DMS153 treated with DMSO at 0.1 percent for 48 hours (cell line): Measurements from ENCODE around the gene TCEANC.
"Not testable (repeated sequence)": the region's sequence is repeated elsewhere in the genome, so short reads cannot be mapped to it uniquely, and the experiment has no call there.

Source experiments
- DNase-seq: peaks from one replicate; lab custom pipeline; 2025; ENCODE audit not compliant: unreplicated experiment; lab: John Stamatoyannopoulos, UW

TCEANC gene, protein sequence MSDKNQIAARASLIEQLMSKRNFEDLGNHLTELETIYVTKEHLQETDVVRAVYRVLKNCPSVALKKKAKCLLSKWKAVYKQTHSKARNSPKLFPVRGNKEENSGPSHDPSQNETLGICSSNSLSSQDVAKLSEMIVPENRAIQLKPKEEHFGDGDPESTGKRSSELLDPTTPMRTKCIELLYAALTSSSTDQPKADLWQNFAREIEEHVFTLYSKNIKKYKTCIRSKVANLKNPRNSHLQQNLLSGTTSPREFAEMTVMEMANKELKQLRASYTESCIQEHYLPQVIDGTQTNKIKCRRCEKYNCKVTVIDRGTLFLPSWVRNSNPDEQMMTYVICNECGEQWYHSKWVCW

DNA sequence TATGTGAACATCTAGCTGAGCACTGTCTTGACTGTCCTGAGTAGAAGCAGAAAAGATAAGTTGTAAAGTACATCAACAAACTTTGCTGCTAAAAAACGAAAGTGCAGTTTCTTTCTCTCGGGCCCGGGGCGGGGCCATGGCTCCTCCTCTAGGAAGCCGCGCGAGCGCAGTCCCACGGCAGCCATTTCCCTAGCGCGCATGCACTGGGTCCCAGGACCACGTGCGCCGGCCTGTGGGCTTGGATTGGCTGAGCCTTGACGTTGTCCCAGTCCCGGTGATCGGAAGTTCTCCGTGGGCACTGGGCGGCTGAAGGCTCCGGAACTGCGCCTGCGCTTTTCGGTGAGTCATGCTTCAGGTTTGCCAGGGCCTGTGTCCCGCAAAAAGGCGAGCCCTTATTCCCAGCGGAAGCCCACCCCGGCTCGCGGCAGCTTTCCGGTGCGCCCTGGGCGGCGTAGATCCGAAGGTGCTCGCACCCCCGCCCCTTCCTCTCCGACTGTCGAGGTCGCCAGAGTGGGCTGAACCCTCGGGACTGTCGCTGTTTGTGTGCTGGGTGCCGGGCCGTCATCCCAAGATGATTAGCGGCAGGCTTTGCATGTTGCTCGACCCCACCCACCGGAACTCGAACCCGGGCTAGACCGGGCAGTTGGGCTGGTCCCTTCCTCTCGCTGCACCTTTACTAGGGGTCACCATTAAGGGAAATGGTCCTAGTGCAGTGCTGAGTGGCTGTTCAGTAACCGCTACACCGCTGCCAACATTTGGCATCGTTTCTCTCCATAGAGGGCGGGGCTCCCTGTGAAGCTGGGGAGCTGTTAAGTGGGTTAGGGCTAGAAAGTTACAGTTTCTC is at the start of gene TCEANC:
TSS of gene TCEANC (plus strand) at position 292 of the 844 bp plus-strand sequence. CDS start 9,368 bp downstream, outside the sequence.
- DNase-seq: peak; percentile 62

DNA sequence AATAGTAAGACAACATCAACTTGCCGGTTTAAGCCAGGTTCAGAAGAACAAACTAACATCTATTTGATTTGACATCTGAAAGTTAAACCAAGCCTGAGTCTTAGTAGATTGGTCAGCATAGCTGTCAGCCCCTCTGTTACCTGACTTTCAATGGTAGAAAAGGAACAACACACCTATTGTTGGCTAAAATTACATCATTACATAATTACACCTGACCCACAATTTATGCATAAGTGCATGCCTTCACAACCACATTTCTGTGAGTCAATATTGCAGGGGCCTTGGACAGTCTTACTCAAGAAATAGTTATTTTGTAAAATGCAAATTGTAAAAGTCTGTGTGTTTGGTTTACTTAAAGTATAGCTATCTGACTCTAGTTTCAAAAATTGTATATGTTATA is 47.3 kb upstream of the TCEANC start:
- DNase-seq: no peak

DNA sequence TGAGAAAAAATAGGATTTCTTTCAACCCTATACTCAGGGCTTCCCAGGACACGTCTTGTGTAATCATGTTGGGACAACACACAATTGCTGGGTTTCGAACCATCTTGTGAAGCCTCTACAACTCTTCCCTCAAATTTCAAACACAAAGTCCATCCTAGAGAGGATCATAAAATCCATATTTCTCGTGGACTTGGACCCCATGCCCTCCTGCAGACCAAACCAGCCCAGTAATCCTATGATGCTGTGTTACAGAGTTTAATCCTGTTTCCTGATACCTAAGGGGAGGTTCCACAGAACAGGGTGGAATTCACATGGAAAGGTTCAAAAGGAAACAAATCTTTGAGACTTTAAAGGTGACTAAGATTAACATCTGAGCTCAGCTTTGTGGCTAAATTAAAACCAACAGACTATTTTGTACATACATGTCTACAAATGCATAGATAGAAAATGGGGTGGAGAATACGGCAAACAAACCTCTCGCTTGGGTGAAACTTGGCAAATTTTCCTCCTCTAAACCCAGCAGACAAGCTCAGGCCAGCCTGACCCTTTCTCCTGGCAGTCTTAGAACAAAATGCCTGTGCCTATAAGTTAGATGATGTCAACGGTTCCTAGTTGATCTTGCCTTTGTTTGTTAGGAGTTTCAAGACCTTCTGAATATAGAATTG is 45.5 kb upstream of the TCEANC start:
- DNase-seq: no peak

DNA sequence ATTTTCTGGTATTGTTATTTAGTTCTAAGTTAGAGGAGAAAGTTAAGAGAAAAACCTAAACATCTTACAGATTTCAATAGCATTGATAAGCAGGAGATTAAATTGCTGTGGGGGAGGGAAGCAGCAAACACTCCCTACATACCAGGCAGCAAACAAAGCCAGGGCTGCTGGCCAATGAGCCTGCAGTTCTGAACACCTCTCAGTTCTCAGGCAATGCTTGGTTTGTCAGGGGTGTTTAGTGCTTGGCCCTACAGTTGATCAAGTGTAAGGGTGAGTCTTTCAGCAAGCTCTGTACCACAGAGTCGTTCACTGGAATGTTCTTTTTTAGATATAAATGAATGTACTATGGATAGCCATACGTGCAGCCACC is 45.0 kb upstream of the TCEANC start:
- no peak for DNase-seq

DNA sequence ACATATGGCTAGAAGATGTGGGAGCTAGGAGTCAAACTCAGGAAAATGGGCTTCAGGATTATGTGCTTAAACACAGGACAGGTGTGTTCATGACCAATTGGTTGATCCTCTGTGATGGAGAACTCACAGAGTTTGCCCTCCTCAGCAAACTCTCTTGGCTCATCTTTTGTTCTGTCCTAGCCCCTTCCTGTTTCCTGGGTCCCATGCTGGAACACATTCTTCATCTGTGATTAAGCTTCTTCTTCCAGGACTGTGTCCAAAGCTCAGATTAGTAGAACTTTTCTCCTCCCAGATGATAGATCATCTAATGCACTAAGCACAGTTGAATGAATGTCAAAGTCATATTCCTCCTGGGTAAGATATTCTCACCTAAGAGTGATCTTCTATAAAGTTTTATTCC is 38.8 kb upstream of the TCEANC start:
- DNase-seq: no peak

DNA sequence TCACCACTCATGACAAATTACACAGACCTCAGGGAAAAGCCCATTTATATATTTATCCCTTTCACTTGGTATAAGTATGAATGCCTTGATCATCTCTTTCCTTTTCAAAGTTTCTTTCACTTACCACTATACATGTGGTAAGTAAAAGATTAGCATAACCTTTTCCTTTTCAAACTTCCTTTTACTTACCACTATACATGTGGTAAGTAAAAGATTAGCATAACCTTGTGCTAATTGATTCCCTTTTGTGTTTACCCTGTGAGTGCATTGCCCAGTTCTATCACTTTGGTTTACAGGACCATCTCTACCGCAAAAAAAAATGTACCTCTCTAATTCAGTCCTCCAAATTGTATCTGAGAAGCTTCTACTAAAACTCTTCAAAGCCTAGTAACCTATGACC is 32.7 kb upstream of the TCEANC start:
- no peak for DNase-seq

DNA sequence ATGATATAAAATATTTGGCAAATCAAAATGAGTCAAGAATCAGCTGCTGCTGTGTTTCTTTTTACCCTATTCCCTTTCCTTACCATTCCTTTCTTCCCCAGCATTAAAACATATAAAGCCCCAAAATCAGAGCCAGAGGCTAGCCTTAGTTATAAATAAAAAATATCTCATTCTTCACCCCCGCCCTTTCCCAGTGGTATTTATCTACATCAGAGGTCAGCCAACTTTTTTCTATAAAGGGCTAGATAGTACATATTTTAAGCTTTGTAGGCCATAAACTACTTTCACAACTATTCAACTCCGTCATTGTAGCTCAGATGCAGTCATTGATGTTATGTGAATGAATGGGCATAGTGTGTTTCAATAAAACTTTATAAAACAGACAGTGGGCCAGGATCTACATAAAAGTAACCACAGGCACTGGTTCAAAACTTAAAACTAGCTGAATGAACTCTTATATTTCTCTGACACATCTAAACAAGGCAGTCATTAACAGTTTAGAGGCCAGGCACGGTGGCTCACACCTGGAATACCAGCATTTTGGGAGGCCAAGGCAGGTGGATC is 30.5 kb upstream of the TCEANC start:
- DNase-seq: no peak

GRCh38 chrX:13627306-13627705 is 25.6 kb upstream of the TCEANC start:
- DNase-seq: no peak

DNA sequence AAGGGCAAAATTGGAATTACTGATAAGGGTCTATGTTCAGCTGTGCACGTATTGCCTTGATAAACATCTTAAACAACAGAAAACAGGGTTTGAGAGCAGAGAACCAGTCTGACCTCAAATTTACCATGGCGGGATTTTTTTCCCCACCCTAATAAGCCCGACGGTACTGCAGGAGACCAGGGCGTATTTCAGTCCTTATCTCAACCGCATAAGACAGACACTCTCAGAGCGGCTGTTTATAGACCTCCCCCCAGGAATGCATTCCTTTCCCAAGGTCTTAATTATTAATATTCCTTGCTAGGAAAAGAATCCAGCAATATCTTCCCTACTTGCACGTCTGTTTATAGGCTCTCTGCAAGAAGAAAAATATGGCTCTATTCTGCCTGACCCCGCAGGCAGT is 15.7 kb upstream of the TCEANC start:
- DNase-seq: not testable (repeated sequence)

- DNase-seq: no peak
These were observed 14.9 kb upstream of the TCEANC start for GRCh38 chrX:13638021-13638420.

DNA sequence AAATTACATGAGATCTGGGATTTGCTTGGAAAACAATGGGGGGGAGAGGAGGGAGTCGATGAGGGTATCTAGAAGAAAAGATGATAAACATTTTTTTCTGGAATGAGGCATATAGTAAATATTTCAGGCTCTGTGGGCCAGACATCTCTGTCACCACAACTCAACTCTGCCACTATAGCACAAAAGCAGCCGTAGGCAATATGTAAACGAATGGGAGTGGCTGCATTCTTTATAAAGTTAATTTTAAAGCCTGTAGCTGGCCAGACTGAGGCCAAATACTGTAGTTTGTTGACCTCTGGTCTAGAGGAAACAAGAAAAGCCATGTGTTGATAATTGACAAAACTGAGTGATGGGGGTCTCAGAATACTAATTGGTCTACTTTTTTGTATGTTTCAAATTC is 14.1 kb upstream of the TCEANC start:
- no peak for DNase-seq

DNA sequence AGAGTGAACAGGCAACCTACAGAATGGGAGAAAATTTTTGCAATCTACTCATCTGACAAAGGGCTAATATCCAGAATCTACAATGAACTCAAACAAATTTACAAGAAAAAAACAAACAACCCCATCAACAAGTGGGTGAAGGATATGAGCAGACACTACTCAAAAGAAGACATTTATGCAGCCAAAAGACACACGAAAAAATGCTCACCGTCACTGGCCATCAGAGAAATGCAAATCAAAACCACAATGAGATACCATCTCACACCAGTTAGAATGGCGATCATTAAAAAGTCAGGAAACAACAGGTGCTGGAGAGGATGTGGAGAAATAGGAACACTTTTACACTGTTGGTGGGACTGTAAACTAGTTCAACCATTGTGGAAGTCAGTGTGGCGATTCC is 11.3 kb upstream of the TCEANC start:
- DNase-seq: not testable (repeated sequence)

- no peak for DNase-seq
These were observed 7.3 kb upstream of the TCEANC start for GRCh38 chrX:13645464-13646153.

GRCh38 chrX:13646154-13646549 is 6.8 kb upstream of the TCEANC start:
- DNase-seq: peak; percentile 11

GRCh38 chrX:13647709-13648212 is 5.2 kb upstream of the TCEANC start:
- DNase-seq: peak; percentile 8

DNA sequence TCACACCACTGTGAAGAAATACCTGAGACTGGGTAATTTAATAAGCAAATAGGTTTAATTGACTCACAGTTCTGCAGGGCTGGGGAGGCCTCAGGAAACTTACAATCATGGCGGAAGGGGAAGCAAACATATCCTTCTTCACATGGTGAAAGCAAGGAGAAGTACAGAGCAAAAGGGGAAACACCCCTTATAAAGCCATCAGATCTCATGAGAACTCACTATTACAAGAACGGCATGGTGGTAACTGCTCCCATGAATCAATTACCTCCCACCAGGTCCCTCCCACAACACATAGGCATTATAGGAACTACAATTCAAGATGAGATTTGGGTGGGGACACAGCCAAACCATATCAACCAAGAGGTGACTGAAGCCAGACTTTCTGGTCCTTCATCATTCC is 4.6 kb upstream of the TCEANC start:
- DNase-seq: not testable (repeated sequence)

DNA sequence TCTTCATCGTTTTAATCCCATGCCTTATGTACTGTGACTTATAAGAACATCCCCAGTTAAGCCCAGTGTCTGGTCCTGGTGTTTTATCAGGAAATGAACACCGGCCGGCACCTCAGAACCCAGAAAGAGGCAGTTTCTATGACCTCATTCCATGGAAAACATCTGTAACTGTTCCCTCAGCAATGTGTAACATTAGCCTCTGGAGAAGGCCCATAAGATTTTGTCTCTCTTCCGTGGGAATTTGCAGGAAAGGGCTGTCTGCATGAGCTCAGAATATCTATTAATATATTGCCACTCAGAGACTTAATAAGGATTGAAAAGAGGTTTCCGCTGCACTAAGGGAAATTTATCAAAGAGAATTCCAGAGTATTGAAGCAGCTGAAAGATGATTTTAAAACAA is 3.1 kb upstream of the TCEANC start:
- no peak for DNase-seq

DNA sequence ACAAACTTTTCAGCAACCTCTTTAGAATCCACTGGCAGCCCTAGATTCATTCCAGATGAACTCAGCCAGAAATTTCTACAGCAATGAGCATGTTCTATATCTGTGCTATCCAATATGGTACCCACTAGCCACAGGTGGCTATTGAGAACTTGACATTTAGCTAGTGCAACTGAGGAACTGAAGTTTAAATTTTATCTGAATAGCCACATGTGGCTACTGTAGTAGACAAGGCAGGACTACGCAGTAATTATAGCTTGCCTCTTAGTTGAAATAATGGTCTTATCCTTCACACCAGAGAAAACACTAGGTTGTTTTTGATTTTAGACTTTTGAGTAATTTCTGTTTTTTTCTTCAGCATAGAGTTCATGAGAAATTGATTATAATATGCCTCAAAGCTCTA is 2.6 kb upstream of the TCEANC start:
- DNase-seq: no peak

DNA sequence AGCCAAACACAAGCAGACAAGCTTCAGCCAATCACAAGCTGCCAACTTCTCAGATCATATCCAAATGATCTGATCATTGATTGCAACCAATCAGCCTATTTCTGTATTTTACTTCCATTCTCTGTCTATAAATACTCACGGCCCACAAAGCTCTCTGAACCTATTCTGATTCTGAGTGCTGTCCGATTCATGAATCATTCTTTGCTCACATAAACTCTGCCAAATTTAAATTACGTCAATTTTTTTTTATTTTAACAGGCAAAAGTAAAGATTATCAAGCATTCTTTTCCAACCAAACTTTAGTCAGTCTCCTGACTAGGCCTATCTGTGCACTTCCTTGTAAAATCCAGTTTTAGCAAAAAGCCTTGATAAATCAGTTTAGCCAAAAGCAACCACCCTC is 1.8 kb upstream of the TCEANC start:
- no peak for DNase-seq

- DNase-seq: no peak
These were observed 601 bp upstream of the TCEANC start for GRCh38 chrX:13652287-13652793.
